ENCODE results near the gene APBB2.

DNA sequence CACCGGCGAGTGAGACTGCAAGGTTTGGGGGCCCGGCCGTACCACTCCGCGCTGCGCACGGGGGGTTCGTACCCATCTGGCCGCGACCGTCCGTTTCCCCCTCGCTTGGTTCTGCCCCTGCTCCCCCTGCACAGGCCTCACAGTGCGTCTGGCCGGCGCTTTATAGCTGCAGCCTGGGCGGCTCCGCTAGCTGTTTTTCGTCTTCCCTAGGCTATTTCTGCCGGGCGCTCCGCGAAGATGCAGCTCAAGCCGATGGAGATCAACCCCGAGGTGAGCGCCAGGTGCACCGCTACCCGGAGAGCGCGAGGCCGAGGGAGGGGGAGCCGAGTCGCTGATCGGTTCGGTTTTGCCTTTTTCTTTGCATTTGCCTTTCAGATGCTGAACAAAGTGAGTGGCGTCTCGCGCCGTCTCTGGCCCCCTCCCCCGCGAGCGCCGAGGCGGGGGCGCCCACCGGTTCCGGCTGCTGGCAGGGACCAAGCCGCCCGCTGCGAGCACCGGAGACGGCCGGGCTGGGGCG lies 42.5 kb upstream of the APBB2 start, which contains the start of gene UCHL1:
- TF ChIP-seq, protein P1, sequence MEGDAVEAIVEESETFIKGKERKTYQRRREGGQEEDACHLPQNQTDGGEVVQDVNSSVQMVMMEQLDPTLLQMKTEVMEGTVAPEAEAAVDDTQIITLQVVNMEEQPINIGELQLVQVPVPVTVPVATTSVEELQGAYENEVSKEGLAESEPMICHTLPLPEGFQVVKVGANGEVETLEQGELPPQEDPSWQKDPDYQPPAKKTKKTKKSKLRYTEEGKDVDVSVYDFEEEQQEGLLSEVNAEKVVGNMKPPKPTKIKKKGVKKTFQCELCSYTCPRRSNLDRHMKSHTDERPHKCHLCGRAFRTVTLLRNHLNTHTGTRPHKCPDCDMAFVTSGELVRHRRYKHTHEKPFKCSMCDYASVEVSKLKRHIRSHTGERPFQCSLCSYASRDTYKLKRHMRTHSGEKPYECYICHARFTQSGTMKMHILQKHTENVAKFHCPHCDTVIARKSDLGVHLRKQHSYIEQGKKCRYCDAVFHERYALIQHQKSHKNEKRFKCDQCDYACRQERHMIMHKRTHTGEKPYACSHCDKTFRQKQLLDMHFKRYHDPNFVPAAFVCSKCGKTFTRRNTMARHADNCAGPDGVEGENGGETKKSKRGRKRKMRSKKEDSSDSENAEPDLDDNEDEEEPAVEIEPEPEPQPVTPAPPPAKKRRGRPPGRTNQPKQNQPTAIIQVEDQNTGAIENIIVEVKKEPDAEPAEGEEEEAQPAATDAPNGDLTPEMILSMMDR (IDR thresholded peaks at IDR 0.05): no peak
- TF ChIP-seq POLR2A (IDR thresholded peaks at IDR 0.05) (no peak), EP300 (IDR thresholded peaks at IDR 0.05) (no peak)
